HL-60/S4 (cell line): ENCODE results near the gene SCG5.

Source experiments
- in situ Hi-C: fragments of 300-500 bp; cut with MboI; formaldehyde crosslinking; loops from 2 replicates; pipeline ENCODE4 v1.14.3; 2022; ENCODE audit warnings: low sequenced_read_pairs

SCG5 gene

DNA sequence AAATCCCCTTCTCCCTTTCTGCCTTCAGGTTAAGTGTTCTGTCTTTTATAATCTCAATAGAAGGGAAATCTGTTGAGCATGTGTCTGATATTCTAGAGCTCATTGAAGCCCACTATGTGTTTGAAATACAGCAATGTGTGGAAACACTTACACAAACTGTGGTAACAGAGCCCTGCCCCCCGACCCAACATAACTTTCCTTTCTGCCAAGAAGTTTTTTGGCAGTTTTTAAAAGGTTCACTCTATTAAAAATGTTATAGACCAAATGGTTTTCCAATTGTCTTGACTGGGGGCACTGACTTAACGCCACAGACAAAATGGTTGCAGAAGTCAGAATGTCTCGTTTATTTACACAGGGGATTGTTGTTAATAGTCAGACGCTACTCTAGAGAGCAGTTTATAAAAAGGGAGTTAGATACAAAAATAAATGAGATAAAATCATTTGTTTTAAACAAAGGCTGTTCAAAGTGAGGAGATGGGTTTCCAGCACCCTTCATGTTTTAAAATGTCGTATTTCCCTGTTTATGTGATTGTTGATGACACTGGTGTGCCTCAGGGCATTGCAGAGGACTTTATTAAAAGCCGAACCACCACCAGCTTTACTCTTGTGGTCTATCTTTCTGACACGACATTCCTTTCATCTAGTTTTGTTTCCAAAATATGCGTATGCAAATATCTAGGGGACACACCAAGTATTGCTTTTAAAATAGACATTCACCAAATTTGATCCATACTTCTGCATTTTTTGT lies 49.6 kb downstream of the SCG5 start:
- in situ Hi-C loops, result no loop called here

DNA sequence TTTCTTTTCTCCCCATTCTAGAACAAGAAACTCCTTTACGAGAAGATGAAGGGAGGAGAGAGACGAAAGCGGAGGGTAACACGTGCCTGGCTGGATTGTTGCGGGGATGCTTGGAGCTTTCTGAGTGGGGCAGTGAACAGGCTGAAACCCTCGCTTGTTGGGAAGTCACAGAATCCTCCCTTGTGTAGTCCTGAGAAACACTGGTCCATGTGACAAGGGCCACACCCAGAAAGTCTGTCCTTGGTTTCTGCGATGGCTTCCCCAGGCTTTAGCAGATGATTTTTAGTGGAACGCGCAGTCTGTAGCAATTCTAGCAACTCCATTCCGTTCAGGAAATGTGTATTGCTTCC lies 50.2 kb downstream of the SCG5 start:
- in situ Hi-C loops, result no loop called here

DNA sequence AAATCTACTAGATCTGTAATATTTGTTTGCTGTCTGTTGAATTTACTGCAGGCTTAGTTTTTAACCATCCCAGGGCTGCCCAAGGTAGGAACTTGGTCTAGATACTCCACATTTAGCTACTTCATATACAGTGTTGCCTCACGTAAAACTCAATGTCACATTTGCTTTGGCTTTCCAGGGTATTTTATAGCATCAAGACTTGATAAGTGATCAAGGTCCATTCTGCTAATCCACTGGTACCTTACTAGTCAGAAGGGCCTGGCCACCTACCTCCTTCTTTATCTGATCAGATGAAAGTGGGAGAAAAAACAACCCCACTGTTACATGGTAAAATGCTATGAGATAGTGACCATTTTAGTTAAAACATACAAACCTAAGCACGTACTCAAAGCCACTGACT lies 50.8 kb downstream of the SCG5 start:
- in situ Hi-C loops, result no loop called here

DNA sequence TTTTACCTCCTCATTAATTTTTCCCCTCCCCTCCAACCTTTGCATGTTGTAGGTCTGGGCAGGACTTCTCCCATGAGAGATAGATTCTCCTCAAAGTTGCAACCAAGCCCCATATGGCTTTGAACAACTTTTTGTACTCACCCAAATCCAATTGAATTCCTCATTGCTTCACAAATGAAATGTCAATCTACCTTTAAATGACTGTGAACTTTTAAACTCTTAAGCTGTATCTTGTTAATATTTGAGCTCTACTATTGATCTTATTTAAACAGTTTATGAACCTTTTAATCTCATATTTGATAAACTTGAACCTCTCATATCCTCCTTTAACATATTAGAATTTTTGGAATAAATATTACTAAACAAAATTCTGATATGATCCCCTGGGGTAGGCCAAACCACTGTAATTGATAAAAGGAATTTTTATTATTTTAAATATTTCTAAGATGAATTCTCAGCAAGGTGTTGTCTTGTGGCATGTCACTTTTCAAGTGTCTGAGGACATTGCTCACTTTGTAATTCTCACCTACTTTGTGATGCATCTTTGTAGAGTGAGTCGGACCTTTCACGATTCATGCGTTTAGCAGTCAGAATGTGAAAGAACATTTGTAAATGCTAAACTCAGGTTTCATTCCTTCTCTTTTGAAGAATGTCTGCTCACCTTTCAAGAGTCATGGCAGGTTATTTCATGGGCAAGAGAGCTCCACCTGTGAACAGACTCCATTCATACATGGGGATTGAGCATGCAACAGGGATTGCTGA lies 52.9 kb downstream of the SCG5 start:
- in situ Hi-C loops, result no loop called here

DNA sequence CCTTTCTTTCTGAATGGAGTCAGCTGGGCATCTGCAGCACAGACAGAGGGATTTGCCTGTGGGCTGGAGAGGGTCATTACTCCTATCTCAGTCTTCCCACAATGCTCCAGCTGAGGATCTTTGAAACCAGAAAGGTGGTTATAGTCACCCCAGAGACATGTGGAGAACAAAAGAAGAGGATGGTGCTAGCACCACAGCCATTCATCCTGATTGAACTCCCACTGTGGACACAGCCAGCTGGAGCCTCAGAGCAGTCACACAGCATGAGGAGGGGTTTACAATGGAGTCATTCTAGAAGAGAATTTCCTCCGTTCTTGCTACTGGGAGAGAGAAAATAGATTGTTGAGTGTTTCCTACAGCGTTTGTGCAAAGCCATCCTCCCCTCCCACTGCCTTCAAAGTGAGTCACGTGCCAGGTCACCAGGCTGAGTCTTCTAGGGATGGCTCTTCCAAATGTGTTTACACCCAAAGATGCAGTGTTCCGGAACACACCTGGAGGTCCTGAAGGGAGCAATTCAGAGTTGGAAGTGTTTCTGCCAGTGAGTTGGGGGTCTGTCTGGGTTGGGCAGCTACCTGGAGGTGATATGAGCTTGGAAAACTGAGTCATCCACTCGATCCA lies 57.4 kb downstream of the SCG5 start:
- in situ Hi-C loops, result no loop called here

DNA sequence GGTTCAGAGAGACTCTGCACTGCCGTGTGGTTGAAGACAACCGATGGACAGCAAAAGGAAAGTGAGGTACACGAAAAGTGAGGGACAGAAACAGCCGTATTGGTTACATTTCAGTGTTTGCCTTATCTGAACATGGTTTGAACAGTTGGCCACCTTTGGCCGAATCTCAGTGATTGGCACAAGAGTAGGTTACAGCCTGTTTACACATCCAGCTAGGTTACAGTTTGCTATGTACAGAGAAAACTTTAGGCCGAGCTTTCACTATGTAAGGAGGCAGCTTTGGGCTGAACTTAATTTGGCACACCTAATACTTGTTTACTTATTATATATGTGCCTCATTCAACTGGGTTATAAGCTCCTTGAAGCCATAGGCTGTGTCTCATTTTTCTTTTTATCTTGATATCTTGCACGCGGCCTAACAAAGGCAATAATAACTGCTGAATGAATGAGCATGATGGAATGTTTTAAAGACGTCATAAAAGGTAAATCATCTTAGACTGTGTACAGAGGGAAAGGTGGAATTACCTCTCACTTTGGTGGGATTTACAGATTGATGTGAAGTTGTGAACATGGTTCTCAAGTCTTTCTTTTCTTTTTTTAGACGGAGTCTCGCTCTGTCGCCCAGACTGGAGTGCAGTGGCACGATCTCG lies 59.1 kb downstream of the SCG5 start:
- in situ Hi-C loops, result no loop called here

DNA sequence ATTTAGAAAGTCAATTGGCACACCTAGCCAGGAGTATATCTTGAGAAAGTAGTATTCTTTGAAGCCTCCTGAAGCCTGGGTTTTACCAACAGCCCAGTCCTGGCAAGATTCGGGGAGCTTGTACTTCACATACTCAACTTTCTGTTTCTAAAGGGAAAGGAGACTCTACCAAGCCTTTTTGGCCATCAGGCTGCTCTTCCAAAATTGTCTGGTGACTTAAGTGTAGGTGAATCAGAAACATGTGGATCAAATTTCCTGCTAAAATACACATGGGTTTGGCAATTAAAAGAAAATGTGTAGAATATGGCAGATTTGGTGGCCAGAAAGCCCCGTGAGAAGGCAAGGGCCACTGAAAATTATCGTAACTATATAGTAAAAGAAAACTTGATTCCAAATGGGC lies 60.4 kb downstream of the SCG5 start:
- in situ Hi-C loops, result no loop called here

DNA sequence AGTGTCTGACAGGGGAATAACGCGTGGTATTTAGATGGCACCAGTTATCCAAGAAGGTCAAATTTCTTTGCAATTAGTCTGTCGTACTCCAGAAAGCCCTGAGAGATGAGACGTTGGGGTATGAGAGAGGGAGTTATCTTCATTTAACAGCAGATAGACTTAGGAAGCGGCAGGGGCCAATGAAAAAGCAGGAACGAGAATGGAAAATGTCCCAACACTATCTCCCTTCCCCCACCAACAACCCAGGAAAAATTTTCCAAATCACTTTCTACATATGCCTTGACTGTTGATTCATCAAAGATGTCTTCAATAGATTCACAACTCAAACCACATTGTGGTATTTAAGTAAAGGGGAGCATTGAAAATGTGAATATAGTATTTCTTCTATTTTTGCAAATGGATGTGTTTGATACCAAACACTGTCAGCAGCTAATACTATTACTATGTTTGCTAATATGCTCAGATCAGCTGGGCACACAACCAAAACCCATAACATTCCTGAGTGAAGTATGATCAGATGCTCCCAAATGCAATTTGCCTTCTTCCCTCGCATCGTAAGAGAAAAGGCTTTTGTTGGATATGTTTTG lies 63.0 kb downstream of the SCG5 start:
- in situ Hi-C loops, result no loop called here

DNA sequence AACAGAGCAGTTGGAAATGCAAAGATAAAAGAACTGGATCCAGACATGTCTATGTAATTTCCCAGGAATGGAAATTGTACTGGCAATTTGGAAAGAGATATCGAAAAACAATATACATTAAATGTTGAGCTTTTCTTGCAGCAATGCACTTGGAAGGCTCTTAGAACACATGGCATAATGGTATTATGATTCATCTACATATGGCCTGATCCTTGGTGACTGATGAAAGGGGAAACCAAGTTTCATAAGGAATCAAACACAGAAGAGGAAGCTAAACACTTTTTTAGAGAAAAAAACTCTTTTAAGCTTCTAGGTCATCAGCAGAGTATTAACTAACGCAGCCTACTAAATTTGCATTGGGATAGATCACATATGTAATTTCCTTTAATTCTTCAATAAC lies 63.9 kb downstream of the SCG5 start:
- in situ Hi-C loops, result no loop called here

DNA sequence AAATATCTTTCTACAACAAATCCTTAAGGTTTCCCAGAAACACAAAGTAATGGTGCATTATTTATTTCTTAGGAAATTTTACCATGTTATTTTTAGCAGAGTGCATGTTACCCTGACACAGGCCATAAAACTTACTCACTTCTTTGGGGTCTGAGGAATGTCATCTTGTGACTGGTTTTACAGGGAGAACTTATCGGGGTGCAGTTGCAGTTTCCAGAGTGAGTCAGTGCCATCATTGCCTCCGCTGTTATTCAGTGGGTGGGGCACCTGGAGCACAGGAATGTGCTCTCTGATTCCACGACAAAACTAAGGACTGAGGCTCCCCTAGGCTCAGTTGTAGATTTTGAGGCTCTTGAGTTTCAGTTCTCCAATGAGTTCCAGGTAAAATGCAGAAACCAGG lies 65.2 kb downstream of the SCG5 start:
- in situ Hi-C loops, result no loop called here

DNA sequence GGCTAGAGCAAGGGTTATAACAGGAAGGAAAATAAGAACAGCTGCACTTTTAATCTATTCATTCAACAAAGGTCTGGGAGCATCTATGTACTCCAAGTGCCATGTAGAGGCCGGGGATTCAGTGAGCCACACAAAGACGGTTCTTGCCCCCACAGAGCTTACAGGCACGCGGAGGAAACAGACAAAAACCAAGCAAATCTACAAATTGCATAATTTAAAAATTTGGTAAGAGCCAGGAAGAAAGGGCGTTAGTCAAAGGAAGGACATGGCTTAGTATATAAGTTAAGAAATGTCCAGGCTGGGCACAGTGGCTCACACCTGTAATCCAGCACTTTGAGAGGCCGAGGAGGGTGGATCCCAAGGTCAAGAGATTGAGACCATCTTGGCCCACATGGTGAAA lies 65.9 kb downstream of the SCG5 start:
- in situ Hi-C loops, result no loop called here

DNA sequence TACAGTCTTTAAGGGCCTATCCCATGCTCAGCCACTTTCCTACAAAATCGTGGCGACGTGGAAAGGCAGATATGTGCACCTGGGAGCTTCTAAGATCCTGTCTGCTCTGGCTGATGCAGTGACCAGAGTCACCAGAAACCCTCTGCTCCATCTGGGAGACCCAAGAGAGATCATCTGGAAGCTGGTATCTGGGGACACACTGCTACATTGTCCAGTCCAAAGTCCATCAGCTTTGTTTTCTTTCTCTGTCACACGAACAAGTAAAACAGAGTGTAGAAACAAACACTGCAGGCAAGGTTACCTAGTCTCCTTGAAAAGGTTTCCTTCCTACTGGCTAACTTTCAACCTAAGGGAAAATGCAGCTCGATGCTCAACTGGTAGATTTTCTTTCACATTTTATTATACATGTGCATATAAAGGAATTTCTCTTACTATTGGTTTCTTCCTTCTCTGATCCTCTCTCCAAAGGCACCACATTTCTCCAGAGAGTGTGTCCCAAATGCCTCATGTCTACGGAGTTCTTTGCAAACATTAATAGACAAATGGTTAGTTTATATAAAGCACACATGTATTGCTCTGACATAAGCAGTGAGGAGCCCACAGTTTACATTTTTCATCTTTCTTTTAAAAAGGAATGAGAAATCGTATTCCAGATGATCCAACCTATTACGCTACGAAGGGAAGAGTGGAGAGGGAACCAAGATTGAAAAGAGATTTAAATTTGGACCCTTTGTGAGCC lies 68.0 kb downstream of the SCG5 start:
- in situ Hi-C loops, result no loop called here

DNA sequence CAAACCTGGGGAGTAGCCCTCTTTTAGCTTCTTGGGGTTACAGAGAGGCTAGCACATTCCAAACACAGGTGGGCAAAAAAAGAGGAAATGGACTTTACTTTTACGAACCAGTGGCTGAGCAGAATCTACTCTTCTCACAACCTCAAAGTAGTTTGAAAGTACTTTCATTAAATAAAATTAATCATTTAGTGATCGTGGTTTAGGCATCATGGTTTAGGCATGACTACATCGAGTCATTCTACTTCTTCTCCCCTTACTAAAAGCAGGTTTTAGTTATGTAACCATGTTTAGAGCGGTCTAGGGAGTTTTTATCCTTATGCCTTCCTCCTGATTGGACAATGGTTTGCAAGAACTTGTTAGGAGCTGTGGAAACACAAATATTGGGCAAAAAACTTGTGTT lies 73.8 kb downstream of the SCG5 start:
- in situ Hi-C loops, result no loop called here

DNA sequence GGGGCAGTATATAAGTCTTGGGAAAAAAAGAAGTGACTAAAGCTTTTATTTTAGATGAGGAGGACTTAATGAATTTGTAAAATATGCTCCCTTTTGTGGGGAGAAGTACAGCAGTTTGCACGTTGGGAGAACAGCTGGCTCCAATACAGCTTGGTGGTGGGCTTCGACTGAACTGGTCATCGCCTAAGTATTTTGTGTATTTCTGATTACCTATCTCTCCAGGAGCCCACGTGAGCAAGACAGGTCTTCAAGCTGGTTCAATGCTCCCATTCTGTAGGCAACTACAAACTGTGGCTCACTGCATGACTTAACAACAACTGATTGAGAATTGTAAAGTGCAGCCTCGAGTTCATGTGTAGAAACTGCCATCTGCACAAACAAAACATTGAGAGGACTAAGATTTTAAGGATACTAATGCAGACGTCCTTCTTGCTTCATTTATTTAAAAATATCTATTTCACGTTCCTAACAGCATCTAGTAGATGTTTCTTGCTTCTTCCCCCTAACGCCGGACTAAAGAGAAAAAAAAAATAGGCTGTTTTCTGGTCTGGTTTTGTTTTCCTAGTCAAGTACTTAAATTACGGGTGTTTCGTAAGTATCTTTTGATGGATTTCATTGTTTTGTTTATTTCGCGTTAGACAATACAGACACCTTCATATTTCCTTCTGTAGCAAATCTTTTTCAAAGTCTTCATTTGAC lies 74.9 kb downstream of the SCG5 start:
- in situ Hi-C loops, result no loop called here

DNA sequence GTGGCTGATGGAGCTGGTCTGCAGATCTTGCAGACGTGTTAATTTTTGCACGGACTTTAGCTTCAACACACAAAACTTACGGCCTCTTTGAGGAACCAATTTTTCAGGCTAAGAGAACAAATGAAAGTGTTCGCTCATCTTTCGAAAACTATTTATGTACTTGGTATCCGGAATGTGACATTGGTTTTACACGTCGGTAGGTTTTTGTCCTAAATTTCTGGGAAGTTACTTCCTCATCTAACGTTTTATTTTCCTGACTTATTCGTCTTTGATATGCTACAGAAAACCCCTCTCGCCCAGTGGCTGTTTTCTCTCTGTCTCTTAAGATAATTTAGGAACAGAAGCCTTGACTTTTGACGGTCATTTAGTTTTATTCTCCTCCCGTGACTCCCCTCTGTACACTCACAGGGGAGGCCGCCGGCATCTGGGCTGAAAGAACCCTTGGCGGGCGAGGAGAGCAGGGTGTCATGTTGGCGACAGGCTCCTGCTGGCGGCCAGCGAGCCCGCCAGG lies 75.5 kb downstream of the SCG5 start:
- in situ Hi-C loops, result no loop called here

DNA sequence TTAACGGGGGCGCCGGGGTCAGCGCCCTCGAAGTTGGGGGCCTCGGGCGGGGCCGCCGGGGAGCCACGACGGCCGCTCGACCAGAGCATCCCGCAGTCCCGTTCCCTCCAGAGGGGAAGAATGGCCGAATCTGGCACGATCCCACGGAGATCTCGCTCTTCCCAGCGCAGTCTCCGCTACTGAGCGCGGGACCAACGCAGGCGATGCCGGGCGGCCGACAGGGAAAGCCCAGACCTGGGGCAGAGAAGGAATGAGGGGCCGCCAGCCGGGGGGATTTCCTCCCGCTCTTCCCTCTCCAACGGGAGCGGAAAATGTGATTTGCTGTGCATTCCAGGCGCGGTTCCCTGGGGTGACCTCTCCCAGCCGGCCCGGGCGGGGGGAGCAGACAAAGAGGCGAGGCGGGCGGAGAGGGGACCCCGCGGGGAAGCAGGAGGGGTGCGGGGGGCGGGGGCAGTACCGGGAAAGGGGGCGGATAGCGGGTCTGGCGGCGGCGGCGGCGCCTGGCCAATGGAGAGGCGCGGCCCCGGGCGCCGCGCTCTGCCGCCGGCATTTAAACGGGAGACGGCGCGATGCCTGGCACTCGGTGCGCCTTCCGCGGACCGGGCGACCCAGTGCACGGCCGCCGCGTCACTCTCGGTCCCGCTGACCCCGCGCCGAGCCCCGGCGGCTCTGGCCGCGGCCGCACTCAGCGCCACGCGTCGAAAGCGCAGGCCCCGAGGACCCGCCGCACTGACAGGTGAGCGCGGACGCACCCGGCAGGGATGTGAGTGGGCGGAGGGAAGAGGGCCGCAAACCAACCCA lies 76.1 kb downstream of the SCG5 start, which contains the start of gene GREM1:
Gene GREM1, plus strand, starts transcription at position 579 of the 801 bp plus-strand sequence. CDS start 12,687 bp downstream, outside the sequence.
- in situ Hi-C loops, result no loop called here

DNA sequence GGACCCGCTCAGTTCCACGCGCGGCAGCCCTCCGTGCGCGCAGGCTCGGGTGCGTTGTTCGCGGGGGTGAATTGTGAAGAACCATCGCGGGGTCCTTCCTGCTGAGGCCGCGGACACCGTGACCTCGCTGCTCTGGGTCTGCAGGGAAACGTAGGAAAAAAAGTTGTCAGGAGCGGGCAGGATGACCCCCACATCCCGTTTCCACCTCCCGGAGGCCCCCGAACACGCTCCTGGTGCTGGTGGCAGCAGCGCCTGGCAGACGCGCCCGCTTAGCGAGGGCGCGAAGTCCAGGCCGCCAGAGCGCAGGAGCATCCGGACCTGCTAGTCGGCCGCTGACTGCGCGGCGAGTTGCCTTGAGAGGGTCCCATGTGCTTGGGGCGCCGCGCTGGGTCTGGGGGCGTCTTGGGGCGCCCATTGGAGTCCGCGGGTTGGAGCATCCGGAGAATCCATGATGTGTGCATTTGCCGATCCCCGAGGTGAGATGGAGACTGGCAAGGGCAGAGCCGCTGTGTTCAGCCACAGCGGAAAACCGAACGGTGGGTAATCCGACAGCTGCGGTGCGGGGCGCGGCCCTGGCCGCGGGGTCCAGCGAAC lies 76.8 kb downstream of the SCG5 start:
- in situ Hi-C loops, result no loop called here
